ENCODE measurements around the gene SNAI1.
"Not testable (repeated sequence)": the region's sequence is repeated elsewhere in the genome, so short reads cannot be mapped to it uniquely, and the experiment has no call there.

SNAI1 gene

GRCh38 chr20:49985617-49986016 is 2.8 kb downstream of the SNAI1 start:
- no peak for DNase-seq (ENCODE audit: low read depth in 2 of 2, low spot score in 1 of 2)

DNA sequence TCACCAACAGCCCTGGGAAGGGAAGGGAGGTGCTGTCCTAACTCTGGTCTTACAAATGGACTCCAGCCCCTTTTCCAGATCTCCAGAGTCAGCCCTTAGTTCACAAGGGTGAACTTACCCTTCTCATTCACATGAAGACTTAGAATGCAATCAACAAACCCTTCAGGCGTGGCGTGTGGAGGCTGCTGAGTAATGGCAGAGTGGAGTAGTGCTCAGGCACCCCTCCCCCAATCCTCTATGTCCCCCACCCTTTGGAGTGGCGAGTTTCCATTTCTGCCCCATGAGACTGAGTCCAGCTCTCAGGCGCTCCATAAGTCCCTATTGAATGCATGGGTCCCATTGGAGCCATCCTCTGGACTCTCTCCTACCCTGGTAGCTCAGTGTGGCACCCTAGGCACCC is 3.3 kb downstream of the SNAI1 start:
- no peak for DNase-seq (ENCODE audit: low read depth in 2 of 2, low spot score in 1 of 2)

GRCh38 chr20:49987015-49987867 is 4.5 kb downstream of the SNAI1 start:
- DNase-seq (ENCODE audit: low read depth in 2 of 2, low spot score in 1 of 2) = no peak

GRCh38 chr20:49987868-49988690 is 5.3 kb downstream of the SNAI1 start:
- no peak for DNase-seq (ENCODE audit: low read depth in 2 of 2, low spot score in 1 of 2)

- DNase-seq (ENCODE audit: low read depth in 2 of 2, low spot score in 1 of 2) = no peak
Observed at GRCh38 chr20:49989234-49990065, 6.7 kb downstream of the SNAI1 start.

DNA sequence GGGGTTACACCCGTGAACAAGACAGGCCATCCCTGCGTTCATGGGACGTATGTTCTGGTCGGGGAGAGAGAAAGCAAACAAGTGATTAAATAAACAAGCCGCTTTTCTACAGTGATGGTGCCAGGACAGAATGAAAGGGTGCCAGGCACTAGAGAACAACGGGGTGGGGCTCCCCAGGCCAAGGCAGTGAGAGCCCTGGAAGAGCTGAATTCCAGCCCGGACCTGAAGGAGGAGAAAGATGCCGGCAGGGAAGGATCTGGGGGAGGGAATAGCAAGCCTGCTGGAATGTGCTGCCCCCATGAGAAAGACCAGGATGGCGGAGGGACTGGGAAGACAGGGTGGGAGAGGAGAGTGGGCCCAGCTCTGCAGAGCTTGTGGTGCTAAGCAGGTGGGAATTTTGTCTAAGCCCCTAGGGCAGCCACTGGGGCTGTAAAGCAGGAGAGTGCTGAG is 7.5 kb downstream of the SNAI1 start:
- DNase-seq (ENCODE audit: low read depth in 2 of 2, low spot score in 1 of 2) = no peak

DNA sequence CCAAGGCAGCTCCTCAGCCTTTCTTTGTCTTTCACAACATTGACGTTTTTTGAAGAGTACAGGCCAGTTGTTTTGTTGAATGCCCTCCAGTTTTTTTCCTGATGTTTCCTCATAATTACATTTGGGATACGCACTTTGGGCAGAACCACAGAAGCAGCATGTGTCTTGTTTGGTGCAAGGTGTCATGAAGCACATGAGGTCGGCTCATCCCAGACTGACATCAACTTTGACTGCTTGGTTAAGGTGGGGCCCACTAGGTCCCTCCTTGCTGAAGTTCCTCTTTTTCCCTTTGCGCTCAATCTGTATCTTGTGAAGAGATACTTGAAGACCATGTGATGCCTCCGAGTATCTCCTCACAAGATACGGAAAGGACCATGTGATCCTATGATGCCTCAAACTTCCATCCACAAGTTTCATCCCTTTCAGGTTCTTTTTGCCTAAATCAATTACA is 10.5 kb downstream of the SNAI1 start:
- no peak for DNase-seq (ENCODE audit: low read depth in 2 of 2, low spot score in 1 of 2)

DNA sequence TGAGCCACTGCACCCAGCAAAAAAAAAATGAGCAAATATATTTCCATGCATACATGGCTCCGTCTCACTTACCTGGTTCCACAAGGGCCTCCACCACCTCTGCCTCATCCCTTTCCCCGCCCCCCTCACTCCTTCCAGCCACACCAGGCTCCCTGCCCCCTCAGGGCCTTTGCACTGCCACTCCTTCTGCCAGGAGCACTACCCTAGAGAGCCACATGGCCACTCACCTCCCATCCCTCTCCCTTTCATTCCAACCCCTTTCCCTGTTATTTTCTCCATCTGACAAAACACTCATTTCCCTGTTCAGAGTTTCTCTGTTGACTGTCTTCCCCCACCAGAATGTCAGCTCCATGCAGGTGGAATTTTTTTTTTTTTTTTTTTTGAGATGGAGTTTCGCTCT is 12.8 kb downstream of the SNAI1 start:
- no peak for DNase-seq (ENCODE audit: low read depth in 2 of 2, low spot score in 1 of 2)

- DNase-seq (ENCODE audit: low read depth in 2 of 2, low spot score in 1 of 2) = not testable (repeated sequence)
Observed at GRCh38 chr20:49998478-49999188, 15.9 kb downstream of the SNAI1 start.

- no peak for DNase-seq (ENCODE audit: low read depth in 2 of 2, low spot score in 1 of 2)
Observed at GRCh38 chr20:49999329-49999728, 16.5 kb downstream of the SNAI1 start.

GRCh38 chr20:50000548-50001222 is 17.9 kb downstream of the SNAI1 start:
- not testable (repeated sequence) for DNase-seq (ENCODE audit: low read depth in 2 of 2, low spot score in 1 of 2)

DNA sequence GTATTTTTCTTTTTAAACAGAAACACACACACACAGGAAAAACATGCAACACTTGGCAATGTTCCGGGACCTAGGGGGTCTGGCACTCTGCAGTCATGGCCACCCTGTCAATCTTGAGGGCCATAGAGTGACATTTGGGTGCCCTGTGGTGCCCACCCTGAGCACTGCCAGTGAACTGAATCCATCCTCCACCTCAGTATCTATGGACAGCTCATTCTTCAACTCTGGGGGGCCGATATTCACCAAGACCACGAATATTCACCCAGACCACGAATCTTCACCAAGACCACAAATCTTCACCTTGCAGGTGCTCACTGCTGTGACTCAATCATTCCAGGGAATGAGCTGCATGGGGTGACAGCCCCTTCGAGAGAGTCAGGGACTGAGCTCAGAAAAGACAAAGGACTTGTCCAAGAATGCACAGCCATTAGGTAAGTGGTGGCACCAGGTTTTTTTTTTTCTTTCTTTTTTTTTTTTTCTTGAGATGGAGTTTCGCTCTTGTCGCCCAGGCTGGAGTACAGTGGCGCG is 19.1 kb downstream of the SNAI1 start:
- no peak for DNase-seq (ENCODE audit: low read depth in 2 of 2, low spot score in 1 of 2)

- DNase-seq (ENCODE audit: low read depth in 2 of 2, low spot score in 1 of 2) = no peak
Observed at GRCh38 chr20:50003253-50003656, 20.5 kb downstream of the SNAI1 start.

DNA sequence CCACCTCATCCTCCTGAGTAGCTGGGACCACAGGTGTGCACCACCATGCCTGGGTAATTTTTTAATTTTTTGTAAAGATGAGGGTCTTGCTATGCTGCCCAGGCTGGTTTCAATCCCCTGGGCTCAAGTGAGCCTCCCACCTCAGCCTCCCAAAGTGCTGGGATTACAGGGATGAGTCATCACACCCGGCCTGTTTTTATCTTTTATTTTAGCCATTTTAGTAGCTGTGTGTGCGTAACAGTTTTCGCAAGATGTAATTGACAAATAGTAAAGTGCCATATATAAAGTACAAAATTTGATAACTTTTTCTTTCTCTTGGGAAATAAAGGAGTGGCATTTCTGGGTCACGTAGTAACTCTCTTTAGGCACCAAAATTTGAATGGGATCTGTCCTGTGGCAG is 21.4 kb downstream of the SNAI1 start:
- DNase-seq (ENCODE audit: low read depth in 2 of 2, low spot score in 1 of 2) = no peak

DNA sequence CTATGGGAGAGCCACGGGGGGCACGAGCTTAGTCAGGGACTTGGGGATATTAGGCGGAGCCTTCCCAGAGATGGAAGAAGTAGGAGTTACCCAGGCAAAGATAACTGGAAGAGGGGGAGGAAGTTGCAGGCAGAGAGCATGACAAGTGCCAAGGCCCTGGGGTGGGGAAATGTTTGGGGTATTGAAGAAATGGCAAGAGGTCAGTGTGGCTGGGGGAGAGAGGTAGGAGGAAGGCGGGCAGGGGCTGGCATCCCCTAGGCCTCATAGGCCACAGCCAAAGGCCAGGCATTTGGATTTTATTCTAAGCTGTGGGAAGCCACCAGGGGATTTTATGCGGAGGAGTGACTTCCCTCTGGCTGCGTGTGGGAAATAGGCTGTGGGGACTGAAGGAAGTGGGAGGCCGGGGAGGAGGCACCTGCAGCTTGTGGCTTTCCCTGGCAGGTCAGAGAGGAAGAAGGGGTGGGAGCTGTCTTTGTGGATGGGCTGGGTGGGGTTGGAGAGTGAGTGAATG is 22.7 kb downstream of the SNAI1 start:
- no peak for DNase-seq (ENCODE audit: low read depth in 2 of 2, low spot score in 1 of 2)

- no peak for DNase-seq (ENCODE audit: low read depth in 2 of 2, low spot score in 1 of 2)
Observed at GRCh38 chr20:50007369-50007768, 24.6 kb downstream of the SNAI1 start.

GRCh38 chr20:50008007-50008406 is 25.2 kb downstream of the SNAI1 start:
- no peak for DNase-seq (ENCODE audit: low read depth in 2 of 2, low spot score in 1 of 2)

- no peak for DNase-seq (ENCODE audit: low read depth in 2 of 2, low spot score in 1 of 2)
Observed at GRCh38 chr20:50009521-50010454, 27.0 kb downstream of the SNAI1 start.

All from stimulated activated CD8-positive, alpha-beta memory T cell treated with anti-CD3 and anti-CD28 coated beads, Interleukin-4, amount 100 ng/mL, for 4 hours (primary cell).